Heart left ventricle (tissue), 16 donors: ENCODE measurements around the gene KCNK17. TPM values are rescaled to one million over a fixed set of nuclear protein-coding genes. Genes with fewer than 3 reads are reported as not detected.

Experiments
- ATAC-seq, 4 donors: fragments of 200-7000 bp; cut with Tn5 transposase; one replicate each; pipeline ENCODE4 v1.9.1; 2020 to 2022; ENCODE audit warnings: moderate library complexity in 4 of 4, mild to moderate bottlenecking in 3 of 4, moderate number of reproducible peaks in 1 of 4
- DNase-seq, 5 donors: peaks; one replicate each; pipeline ENCODE4 v3.0.0-alpha.2; 2020
- H3K27ac ChIP-seq, 12 donors: fragments of 200-600 bp; sonication (generic) in 4 of 12; one replicate each; pipeline versions ENCODE4 v1.5.0 to v1.8.0; 2016 to 2022; ENCODE audit warnings: mild to moderate bottlenecking in 2 of 12
- H3K27me3 ChIP-seq, 9 donors: fragments of 200-600 bp; sonication (generic) in 2 of 9; one replicate each; pipeline versions ENCODE4 v1.5.1 to v1.8.0; 2016 to 2022; ENCODE audit warnings: mild to moderate bottlenecking in 3 of 9
- H3K36me3 ChIP-seq, 9 donors: fragments of 200-600 bp; sonication (generic) in 2 of 9; one replicate each; pipeline versions ENCODE4 v1.5.0 to v1.8.0; 2018 to 2022; ENCODE audit warnings: mild to moderate bottlenecking in 2 of 9
- H3K4me1 ChIP-seq, 12 donors: fragments of 200-600 bp; sonication (generic) in 4 of 12; one replicate each; pipeline versions ENCODE4 v1.5.0 to v1.8.0; 2016 to 2022; ENCODE audit warnings: mild to moderate bottlenecking in 3 of 12
- H3K4me3 ChIP-seq, 12 donors: fragments of 200-600 bp; sonication (generic) in 4 of 12; one replicate each; pipeline versions ENCODE4 v1.5.0 to v1.8.0; 2017 to 2022; ENCODE audit warnings: mild to moderate bottlenecking in 9 of 12, moderate library complexity in 4 of 12
- H3K9me3 ChIP-seq, 12 donors: fragments of 200-600 bp; sonication (generic) in 4 of 12; one replicate each; pipeline versions ENCODE4 v1.5.0 to v1.8.0; 2016 to 2022; ENCODE audit warnings: mild to moderate bottlenecking in 1 of 12
- CTCF ChIP-seq, 12 donors: fragments of 200-600 bp; sonication (generic) in 4 of 12; IDR thresholded peaks; one replicate each; pipeline versions ENCODE4 v1.5.0 to v1.8.0; 2018 to 2022; ENCODE audit warnings: antibody characterized with exemption in 12 of 12, mild to moderate bottlenecking in 5 of 12
- POLR2A ChIP-seq, 2 donors: fragments of 450-650 bp; IDR thresholded peaks; one replicate each; pipeline ENCODE4 v1.6.1; 2017; ENCODE audit warnings: antibody characterized with exemption in 2 of 2, mild to moderate bottlenecking in 2 of 2, moderate library complexity in 2 of 2
- WGBS, 4 donors: extraction: QIAGEN DNeasy Blood & Tissue Kit in 2 of 4; methylation state at CpG; one replicate each; pipeline versions ENCODE4 v1.1.5 to v1.1.7; 2013 to 2018; 5-methylcytosine and 5-hydroxymethylcytosine counted together
- intact Hi-C, 10 donors: fragments of 100-400 bp; cut with DNase I; formaldehyde crosslinking; loops; one replicate each; pipeline versions ENCODE4 v1.11.1 to v1.14.2; 2022
- polyA plus RNA-seq, 2 donors: library from polyadenylated mRNA; stranded (reverse); fragments of 200-250 nt; gene quantifications; one replicate each; pipeline ENCODE4 v1.2.3, GENCODE V29; 2013
- total RNA-seq, 9 donors: library from RNA; depleted of rRNA in 2 of 9; stranded (reverse); fragments of >200 nt in 2 of 9; fragmentation: NEBNext Ultra II Directional in 3 of 9; extraction: Animal tissue kit (Norgen Biotek cat#: 25700) in 3 of 9; gene quantifications; one replicate each; pipeline versions ENCODE4 v1.1.0 to v1.2.4, GENCODE V29; 2016 to 2023
- donor health status: ischemic (EF 13 %, LVEDD 7.1; RV severe dilation, severe dysfunction).
- donor health status: healthy with polysubstance abuse.
- donor health status: DM: no; HTN: yes; CAD: no.
- donor health status: DM: no; HTN: no; CAD: no.
- donor health status: ischemic (EF 25% LVEDD 6.9; RV normal size, moderate dysfunction).
- donor health status: ischemic (EF 25% LVEDD 5.7; RV mildly dilated, moderate dysfunction).
- donor health status: healthy.
- donor health status: DM: yes; HTN: yes; CAD: no.
- donor health status: ischemic (EF 35%, LVEDD 5.7; RV mildly dilated, moderate dysfunction).
- donor health status: nonischemic (EF 11% LVEDD 7.7; RV severe dilation, severe dysfunction).
- donor health status: DM: yes; HTN: yes; CAD: no.
- donor health status: PGD.
- donor health status: ischemic (EF 29% LVEDD 5.4; RV normal size, mild dysfunction).
- donor health status: nonischemic (EF 23%, LVEDD 6.1; RV moderate dilation, normal function).

KCNK17 gene
- total and polyA plus RNA-seq, 11 donors = 0.06 to 0.36 (median 0.22) TPM; not detected in 5

GRCh38 chr6:39339096-39339867 is 25.1 kb upstream of the KCNK17 start:
- Histone ChIP-seq H3K27me3 (peaks cover 0 to 5% (median 0%) of the 10 kb centered on the region in 9 donors), H3K27ac (peak overlapping the region in 1 of 12 donors; percentile 19), H3K9me3 (no peaks in the 10 kb centered on the region), H3K36me3 (no peaks in the 10 kb centered on the region), H3K4me1 (peaks cover 0 to 36% (median 17%) of the 10 kb centered on the region in 12 donors), H3K4me3 (no peak overlapping the region)
- no peak for ATAC-seq
- intact Hi-C loops = no loop called here
- TF ChIP-seq CTCF (IDR thresholded peaks at IDR 0.05) = no peak
- no peak for TF ChIP-seq POLR2A (IDR thresholded peaks at IDR 0.05)
- 52 to 58% (median 58%) methylated on average over 9 of the region's 9 CpGs for WGBS, 4 donors
- no peak for DNase-seq

GRCh38 chr6:39338397-39338796 is 24.2 kb upstream of the KCNK17 start:
- Histone ChIP-seq H3K36me3 (no peaks in the 10 kb centered on the region), H3K4me3 (no peak overlapping the region), H3K9me3 (no peaks in the 10 kb centered on the region), H3K4me1 (peaks cover 0 to 36% (median 16%) of the 10 kb centered on the region in 12 donors), H3K27ac (no peak overlapping the region), H3K27me3 (peaks cover 0 to 5% (median 0%) of the 10 kb centered on the region in 9 donors)
- ATAC-seq = no peak
- DNase-seq = peak in 1 of 5 donors; percentile 7
- no peak for TF ChIP-seq CTCF (IDR thresholded peaks at IDR 0.05)
- TF ChIP-seq POLR2A (IDR thresholded peaks at IDR 0.05) = no peak
- 72 to 81% (median 74%) methylated on average over 5 of the region's 5 CpGs for WGBS, 4 donors
- intact Hi-C loops = no loop called here

GRCh38 chr6:39335780-39336545 is 21.7 kb upstream of the KCNK17 start:
- Histone ChIP-seq H3K27me3 (peaks cover 0 to 5% (median 0%) of the 10 kb centered on the region in 9 donors), H3K27ac (no peak overlapping the region), H3K36me3 (no peaks in the 10 kb centered on the region), H3K9me3 (no peaks in the 10 kb centered on the region), H3K4me1 (peaks cover 0 to 31% (median 13%) of the 10 kb centered on the region in 12 donors), H3K4me3 (no peak overlapping the region)
- intact Hi-C loops = no loop called here
- peak in 2 of 5 donors; percentile 36 to 46 for DNase-seq
- TF ChIP-seq POLR2A (IDR thresholded peaks at IDR 0.05) (no peak), CTCF (IDR thresholded peaks at IDR 0.05) (no peak)
- WGBS, 4 donors = 46 to 63% (median 47%) methylated on average over 5 of the region's 5 CpGs
- peak in 1 of 4 donors; percentile 69 for ATAC-seq
